ENCODE measurements around the gene SEC22C.

- TF ChIP-seq RAD21 (IDR thresholded peaks at IDR 0.05; ENCODE audit: low read length) (no peak), CTCF (conservative IDR thresholded peaks at IDR 0.05; ENCODE audit: low read depth, low read length) (no peak), POLR2A (IDR thresholded peaks at IDR 0.05; ENCODE audit: low read depth, low read length) (no peak)
Measured at GRCh38 chr3:42608581-42608980, 26.8 kb upstream of the SEC22C start.

All from IMR-90 (cell line).